Tongue (tissue), 2 donors: Measurements from ENCODE around the gene SLC2A14. TPM values are rescaled to one million over a fixed set of nuclear protein-coding genes. Genes with fewer than 3 reads are reported as not detected.
A peak's percentile ranks its signal among the peaks of the same experiment; 100 is the strongest.
"Not testable (repeated sequence)": the region's sequence is repeated elsewhere in the genome, so short reads cannot be mapped to it uniquely, and the experiment has no call there.

Source experiments
- DNase-seq: peaks from one replicate; pipeline ENCODE4 v3.0.0-alpha.2; 2015
- total RNA-seq: library from RNA; depleted of rRNA; stranded (reverse); fragments of >200 nt; gene quantifications from one replicate; pipeline ENCODE4 v1.2.3, GENCODE V29; 2014

The SLC2A14 gene
- total RNA-seq, 1 donor from 2014 or later, result not detected

GRCh38 chr12:7869137-7869536 is 3.6 kb downstream of the SLC2A14 start:
- DNase-seq, result no peak

GRCh38 chr12:7868391-7868790 is 4.3 kb downstream of the SLC2A14 start:
- no peak for DNase-seq

GRCh38 chr12:7864601-7865150 is 8.0 kb downstream of the SLC2A14 start:
- no peak for DNase-seq

GRCh38 chr12:7862814-7863348 is 9.8 kb downstream of the SLC2A14 start:
- DNase-seq, result not testable (repeated sequence)

GRCh38 chr12:7862301-7862700 is 10.4 kb downstream of the SLC2A14 start:
- DNase-seq, result not testable (repeated sequence)

- no peak for DNase-seq
These were observed 13.2 kb downstream of the SLC2A14 start for GRCh38 chr12:7859552-7859951.

GRCh38 chr12:7857971-7858370 is 14.7 kb downstream of the SLC2A14 start:
- DNase-seq, result no peak

- no peak for DNase-seq
These were observed 16.2 kb downstream of the SLC2A14 start for GRCh38 chr12:7856516-7856915.

GRCh38 chr12:7853557-7853956 is 19.2 kb downstream of the SLC2A14 start:
- no peak for DNase-seq

- DNase-seq, result not testable (repeated sequence)
These were observed 21.1 kb downstream of the SLC2A14 start for GRCh38 chr12:7851622-7852081.

GRCh38 chr12:7850099-7850498 is 22.6 kb downstream of the SLC2A14 start:
- DNase-seq, result not testable (repeated sequence)

GRCh38 chr12:7848098-7848422 is 24.7 kb downstream of the SLC2A14 start:
- not testable (repeated sequence) for DNase-seq

GRCh38 chr12:7847226-7848097 is 25.3 kb downstream of the SLC2A14 start:
- peak; percentile 39 for DNase-seq

- DNase-seq, result no peak
These were observed 28.6 kb downstream of the SLC2A14 start for GRCh38 chr12:7844116-7844515.

- DNase-seq, result not testable (repeated sequence)
These were observed 29.1 kb downstream of the SLC2A14 start for GRCh38 chr12:7843583-7843982.

- DNase-seq, result peak; percentile 13
These were observed 29.6 kb downstream of the SLC2A14 start for GRCh38 chr12:7843149-7843548.

- not testable (repeated sequence) for DNase-seq
These were observed 30.3 kb downstream of the SLC2A14 start for GRCh38 chr12:7842444-7842843.

GRCh38 chr12:7839848-7840247 is 32.9 kb downstream of the SLC2A14 start:
- DNase-seq, result not testable (repeated sequence)

- DNase-seq, result peak; percentile 64
These were observed 33.5 kb downstream of the SLC2A14 start for GRCh38 chr12:7839226-7839625.

GRCh38 chr12:7837366-7837765 is 35.3 kb downstream of the SLC2A14 start:
- DNase-seq, result no peak

- DNase-seq, result no peak
These were observed 36.9 kb downstream of the SLC2A14 start for GRCh38 chr12:7835766-7836165.

- DNase-seq, result no peak
These were observed 37.6 kb downstream of the SLC2A14 start for GRCh38 chr12:7835116-7835515.

- no peak for DNase-seq
These were observed 38.0 kb downstream of the SLC2A14 start for GRCh38 chr12:7834701-7835100.

- DNase-seq, result no peak
These were observed 38.9 kb downstream of the SLC2A14 start for GRCh38 chr12:7833831-7834230.
